Amniotic stem cell (primary cell): ENCODE measurements around the gene CHAC1.
"Not testable (repeated sequence)": the region's sequence is repeated elsewhere in the genome, so short reads cannot be mapped to it uniquely, and the experiment has no call there.

ENCODE experiments used
- DNase-seq: peaks from one replicate; lab custom pipeline; 2025; lab: John Stamatoyannopoulos, UW

The CHAC1 gene

DNA sequence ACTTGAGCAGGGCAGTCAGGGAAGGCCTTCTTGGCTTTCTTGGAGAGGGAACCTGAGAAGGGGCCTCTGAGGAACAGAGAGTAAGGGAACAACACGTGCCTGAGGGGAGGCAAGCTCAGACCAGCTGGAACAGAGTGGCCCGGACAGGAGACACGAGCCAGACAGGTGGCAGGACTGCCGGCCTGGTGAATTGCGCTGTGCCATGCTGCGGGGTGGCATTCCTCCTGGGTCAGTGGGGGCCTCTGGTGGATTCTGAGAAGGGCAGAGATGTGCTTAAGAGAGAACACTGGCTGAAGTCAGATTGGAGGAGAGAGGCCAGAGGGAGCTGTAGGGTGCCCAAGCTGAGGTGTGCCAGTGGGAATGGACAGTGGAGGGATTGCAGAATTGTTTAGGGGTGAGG is 4.9 kb downstream of the CHAC1 start:
- DNase-seq = no peak

DNA sequence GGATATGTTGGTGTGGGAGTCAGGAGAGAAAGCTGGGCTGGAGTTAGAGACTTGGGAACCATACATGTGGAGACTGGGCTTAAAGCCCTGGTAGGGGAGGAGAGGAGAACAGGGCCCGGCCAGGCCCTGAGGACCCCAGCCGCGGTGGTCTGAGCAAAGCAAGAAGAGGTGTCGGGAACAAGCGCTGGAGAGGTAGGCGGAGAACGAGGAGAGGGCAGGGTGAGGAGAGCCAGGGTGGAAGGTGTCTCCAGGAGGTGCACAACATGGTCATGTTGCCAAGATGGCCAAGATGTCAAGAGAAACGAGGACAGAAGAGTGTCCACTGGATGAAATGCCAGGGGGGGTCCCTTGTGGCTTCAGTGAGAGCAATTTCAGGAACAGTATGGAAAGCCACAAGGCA is 5.5 kb downstream of the CHAC1 start:
- no peak for DNase-seq

- DNase-seq = no peak
Observed at GRCh38 chr15:40959331-40960141, 6.3 kb downstream of the CHAC1 start.

DNA sequence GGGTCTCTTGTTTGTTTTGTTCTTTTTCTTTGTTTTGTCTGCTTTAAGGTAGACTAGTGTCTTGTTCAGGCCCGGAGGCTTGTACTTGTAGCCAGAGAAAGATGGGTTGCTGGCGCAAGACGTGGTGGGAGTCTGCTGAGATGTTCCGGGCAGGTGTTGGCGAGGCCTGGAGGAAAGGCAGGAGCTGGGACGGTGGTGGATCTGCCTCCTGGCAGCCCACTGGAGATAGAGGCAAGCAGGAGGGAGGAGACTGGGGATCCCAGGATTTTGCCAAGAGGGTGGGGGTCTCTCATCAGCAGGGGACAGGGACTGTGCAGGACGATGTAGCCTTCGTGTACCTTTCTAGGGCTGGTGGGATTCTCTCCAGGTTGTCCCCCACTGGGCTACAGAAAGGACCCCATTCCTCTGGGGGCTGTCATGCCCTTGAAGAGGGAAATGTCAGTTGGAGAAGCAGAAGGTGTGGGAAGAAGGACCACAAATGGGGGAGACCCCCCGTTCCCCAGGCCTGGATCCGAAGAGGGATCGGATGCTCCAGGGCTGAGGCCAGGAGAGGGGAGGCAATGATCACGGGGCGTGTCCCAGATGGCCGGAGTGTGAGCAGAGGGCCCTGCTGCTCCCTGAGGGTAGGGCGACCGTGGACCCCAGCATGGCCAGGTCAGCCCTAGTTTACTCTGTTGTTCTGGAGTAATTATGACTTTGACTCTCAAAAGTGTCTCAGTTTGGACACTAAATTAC is 7.0 kb downstream of the CHAC1 start:
- DNase-seq = no peak

- no peak for DNase-seq
Observed at GRCh38 chr15:40960925-40961324, 7.7 kb downstream of the CHAC1 start.

GRCh38 chr15:40961740-40962139 is 8.5 kb downstream of the CHAC1 start:
- not testable (repeated sequence) for DNase-seq

GRCh38 chr15:40962317-40962716 is 9.0 kb downstream of the CHAC1 start:
- not testable (repeated sequence) for DNase-seq

DNA sequence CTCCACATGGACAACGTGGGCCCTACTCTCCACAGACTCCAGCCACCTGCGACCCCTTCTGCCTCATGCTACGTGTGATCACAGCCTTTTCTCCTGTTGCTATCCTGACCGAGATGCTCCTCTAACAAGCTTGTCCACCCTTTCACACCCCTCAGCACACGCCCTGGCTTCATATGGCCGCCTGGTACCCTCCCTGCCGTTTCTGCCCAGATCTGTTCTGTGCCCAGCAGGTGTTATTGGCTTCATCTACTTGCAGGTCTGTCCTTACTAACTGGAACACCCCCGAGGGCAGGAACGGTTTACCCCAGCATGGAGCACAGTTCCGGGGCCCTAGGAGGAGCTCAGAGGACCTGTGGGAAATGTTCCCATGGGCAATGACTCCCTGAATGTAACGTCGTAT is 9.9 kb downstream of the CHAC1 start:
- DNase-seq = no peak

DNA sequence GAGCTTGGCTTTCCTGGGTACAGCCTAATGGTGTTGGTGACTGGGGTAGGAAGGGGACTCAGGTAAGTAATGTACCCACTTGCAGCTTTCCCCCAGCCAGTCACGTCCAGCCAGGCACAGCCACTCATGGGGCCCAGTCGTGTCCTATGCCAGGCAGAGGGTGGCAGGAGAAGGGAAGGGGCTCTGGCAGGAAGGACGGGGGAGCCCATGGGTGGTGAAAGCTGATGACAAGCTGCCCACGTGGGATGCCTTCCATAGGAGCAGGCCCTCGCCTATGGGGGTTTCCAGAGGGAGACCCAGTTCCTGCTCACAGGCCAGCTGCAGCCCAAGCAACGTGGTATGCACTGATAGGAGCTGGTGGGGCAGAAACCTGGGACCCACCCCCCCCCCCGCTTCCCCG is 10.7 kb downstream of the CHAC1 start:
- DNase-seq = no peak

DNA sequence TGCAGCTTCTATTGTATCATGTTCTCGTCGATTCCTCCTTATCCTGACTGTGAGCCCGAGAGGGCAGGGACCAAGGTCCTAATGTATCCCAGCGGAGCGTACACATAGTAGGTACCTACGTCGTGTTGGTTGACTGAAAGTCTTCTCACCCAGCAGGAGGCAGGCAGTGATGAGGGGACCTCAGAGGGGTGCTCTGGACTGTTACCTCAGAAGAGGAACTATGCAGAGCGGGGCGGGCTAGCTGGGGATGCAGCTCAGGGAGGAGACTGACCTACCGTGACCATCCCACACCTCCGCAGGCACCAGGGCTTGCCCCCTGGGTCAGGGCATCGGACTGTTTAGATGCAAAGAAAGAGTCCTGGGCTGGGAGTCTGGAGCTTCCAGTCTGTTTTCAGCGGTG is 11.4 kb downstream of the CHAC1 start:
- DNase-seq = no peak

DNA sequence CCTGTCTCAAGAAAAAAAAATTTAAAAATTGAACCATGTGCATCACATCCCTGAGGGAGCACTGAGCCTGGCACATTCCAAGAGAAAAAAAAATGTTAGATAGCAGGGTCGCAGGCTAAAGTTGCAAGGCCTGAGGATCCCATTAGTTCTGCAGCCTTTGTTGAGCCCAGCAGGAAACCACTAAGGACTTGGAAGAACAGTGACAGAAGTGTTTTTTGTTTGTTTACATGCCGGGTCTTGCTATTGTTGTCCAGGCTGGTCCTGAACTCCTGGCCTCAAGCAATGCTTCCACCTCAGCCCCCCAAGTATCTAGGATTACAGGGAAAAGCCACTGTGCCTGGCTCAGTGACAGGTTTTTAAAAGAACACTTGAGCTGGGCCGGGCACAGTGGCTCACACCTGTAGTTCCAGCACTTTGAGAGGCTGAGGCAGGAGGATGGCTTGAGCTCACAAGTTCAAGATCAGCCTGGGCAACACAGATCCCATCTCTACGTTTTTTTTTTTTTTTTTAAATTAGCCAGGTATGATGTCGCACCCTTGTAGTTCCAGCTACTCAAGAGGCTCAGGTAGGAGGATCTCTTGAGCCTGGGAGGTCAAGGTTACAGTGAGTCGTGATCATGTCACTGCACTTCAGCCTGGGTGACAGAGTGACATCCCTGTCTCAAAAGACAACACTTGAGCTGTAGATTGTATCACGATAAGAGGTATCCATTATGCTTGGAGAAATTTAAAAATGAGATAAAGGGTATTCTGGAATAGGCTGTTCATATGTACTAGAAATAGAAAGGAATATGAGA is 15.2 kb downstream of the CHAC1 start:
- DNase-seq = no peak

GRCh38 chr15:40969363-40969762 is 16.1 kb downstream of the CHAC1 start:
- no peak for DNase-seq

DNA sequence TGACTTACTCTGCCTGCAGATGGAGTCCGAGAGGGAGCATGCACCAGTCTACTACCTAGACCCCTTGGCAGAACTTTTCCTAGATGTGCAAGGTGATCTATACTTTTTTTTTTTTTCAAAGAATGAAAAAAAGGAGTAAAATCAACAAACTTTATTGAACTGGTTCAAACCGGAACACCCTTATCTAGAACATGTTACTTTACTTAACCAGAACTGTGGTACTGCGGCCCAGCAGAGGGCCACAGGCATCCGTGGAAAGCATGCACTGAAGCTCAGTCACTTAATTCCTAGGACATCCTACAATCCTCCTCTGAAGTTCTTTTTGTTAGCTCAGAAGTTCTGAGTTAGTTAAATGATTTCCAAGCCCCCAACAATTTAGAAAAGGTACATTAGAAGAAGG is 21.6 kb downstream of the CHAC1 start:
- no peak for DNase-seq

- DNase-seq = no peak
Observed at GRCh38 chr15:40976819-40977218, 23.5 kb downstream of the CHAC1 start.

- no peak for DNase-seq
Observed at GRCh38 chr15:40978141-40978540, 24.9 kb downstream of the CHAC1 start.

DNA sequence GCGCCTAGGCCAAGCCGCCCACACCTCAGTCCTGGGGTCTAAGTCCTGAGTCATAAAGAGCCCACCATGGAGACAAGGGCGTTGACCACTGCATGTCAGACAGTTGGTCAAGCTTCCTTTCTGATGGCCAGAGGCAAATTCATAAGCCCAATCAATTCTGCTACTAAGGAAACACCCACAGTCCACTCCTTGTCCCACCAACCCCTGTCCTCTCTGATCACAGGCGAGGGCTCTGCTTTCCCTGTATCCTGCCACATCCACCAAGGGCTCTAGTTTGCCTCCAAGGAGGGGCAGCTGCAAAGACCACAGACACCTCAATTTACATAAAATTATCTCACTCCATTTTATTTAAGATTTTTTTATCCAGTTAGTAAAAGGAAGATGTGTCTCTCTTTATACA is 25.3 kb downstream of the CHAC1 start:
- no peak for DNase-seq

- no peak for DNase-seq
Observed at GRCh38 chr15:40981186-40981585, 27.9 kb downstream of the CHAC1 start.

DNA sequence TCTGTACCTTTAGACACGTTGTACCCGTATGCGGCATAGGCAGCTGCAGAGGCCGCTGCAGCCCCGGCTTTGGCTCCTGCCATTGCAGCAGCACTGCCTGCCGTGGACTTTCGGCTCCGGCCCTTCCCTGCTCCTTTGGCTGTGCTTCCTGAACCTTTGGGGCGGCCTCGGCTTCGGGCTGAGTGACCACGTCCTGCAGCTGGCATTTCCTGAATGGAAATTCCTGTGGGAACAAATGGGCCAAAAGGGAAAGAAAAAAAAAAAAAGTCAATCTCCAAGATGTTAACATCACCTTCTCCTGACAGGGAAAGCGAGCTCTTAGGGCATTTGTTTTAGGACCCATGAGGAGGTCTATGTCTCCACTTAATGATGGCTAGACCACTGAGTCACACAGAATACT is 29.6 kb downstream of the CHAC1 start:
- DNase-seq = peak; percentile 55

DNA sequence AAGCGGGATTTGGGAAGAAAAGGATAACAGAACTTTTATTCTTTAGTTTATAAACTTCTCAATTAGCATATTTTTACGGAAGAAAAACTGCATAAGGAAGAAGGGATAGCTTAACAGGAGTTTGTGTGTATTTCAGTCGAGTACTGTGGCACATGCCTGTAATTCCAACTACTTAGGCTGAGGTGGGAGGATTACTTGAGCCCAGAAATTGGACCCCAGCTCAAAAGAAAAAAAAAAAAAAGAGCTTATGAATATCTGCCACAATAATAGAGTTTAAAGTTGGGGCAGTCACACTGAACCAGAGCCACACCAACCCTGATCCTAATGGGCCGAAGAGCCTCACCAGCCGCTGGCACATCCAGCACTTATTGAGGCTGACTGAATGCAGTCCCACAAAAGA is 31.1 kb downstream of the CHAC1 start:
- no peak for DNase-seq

DNA sequence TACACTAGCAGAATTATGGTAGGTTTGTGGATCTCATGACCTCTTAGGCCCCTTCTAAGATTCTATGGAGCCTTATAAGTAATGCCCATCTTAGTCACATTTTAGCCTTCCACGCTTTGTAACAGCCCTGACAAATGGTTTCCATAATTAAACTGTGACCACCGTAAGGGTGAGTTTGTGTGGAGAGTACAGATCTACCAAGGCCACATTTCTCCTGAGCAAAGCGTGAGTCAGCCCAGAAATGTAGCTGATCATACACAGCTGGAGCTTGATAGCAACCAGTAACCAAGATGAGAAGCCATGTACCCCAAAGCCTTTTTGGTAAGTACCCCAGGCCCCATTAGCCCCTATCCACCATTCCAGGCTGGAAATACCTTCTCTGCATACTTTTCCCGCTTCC is 31.7 kb downstream of the CHAC1 start:
- DNase-seq = peak; percentile 82

DNA sequence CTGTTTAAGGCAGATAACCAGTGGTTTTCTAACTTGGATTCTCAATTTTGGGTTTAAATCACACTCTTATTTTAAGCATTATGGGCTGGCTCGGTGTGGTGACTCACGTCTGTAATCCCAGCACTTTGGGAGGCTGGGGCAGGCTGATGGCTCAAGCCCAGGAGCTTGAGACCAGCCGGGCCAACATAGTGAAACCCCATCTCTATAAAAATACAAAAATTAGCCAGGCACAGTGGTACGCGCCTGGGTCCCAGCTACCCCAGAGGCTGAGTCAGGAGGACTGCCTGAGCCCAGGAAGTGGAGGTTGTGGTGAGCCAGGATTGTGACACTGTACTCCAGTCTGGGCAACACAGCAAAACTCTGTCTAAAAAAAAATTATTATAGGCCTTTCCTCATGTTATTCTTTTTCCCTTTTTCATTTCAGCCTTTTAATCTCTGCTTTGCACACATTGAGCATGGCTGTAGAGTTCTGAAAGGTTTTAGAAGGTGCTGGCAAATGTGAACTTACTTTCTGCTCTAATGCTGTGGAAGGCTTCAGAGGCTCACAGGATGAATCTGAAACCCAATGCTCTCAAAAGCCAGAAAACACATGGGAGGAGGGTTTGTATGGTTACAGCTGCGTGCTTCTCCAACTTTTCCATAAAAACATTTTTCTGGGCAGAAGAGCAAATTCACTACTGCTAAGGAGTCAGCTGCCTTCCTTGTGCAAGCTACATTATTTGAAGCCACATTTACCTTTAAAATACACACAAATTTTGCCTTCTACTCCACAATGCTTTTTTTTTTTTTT is 32.5 kb downstream of the CHAC1 start:
- no peak for DNase-seq

GRCh38 chr15:40986820-40987219 is 33.5 kb downstream of the CHAC1 start:
- DNase-seq = no peak
